ENCODE results near the gene INF2.
"Not testable (repeated sequence)": the region's sequence is repeated elsewhere in the genome, so short reads cannot be mapped to it uniquely, and the experiment has no call there.

The INF2 gene

DNA sequence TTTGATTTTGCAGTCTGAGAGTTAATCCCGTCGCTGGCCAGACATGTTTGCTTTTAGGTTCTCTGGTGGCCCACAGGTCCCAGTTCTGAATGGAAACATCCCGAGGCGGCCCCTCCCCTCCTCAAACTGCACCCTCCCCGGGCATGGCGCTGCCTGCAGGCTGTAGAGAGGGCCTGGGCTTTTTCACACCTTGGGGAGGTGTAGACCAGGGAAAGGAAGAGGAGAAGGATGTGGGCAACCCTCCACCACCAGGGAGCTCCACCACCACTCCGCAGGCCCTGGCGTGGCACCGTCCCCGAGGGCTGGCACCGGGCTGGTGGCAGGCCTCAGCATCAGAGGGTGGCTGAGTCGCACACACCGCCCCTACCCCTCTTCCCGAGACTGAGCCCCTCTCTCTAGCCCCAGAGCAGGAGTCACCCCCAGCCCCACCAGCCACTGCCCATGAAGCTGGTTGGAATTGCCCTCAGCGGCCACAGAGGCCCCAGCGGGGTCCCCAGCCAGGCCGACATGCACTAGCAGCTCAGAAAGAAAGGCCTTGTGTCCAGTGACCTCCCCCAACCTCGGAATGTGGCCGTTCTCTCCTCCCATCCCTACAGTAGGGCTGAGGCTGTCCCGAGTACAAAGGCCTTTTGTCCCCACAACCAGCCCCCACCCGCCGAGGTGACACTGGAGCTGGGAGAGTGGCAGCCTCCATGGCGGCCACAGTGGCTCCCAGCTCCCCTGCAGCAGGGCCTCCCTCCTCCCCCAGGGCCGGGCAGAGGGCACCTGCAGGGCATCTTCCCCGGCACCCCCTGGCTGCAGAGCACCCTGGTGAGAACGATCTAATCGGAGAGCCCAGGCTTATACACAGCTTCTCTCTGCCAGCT lies 23.5 kb upstream of the INF2 start:
- H3K36me3 ChIP-seq (ENCODE audit: insufficient read depth, low read length) = no peaks in the 10 kb centered on the region; the same call in 1 of the 2 replicates
- no peak overlapping the region for H2AFZ ChIP-seq (ENCODE audit: low read length)
- H3K27ac ChIP-seq (ENCODE audit: low read depth, low read length, poor library complexity, severe bottlenecking) = no peak overlapping the region
- peak; percentile 41 for TF ChIP-seq CTCF (IDR thresholded peaks at IDR 0.05; ENCODE audit: low read length)
- no peak for TF ChIP-seq EZH2 (IDR thresholded peaks at IDR 0.05; ENCODE audit: borderline replicate concordance, low read length)
- no peak overlapping the region for H3K4me3 ChIP-seq (ENCODE audit: low read depth, low read length, poor library complexity, severe bottlenecking)
- H3K9ac ChIP-seq (ENCODE audit: low read length) = no peak overlapping the region
- H3K4me1 ChIP-seq (ENCODE audit: insufficient read depth, low read length, severe bottlenecking) = peaks cover 14% of the 10 kb centered on the region
- H3K4me2 ChIP-seq (ENCODE audit: low read length) = no peak overlapping the region; the same call in 1 of the 2 replicates
- H3K79me2 ChIP-seq (ENCODE audit: insufficient read depth, low read length) = no peaks in the 10 kb centered on the region
- H3K9me2 ChIP-seq (ENCODE audit: low read depth, low read length) = no peaks in the 10 kb centered on the region
- H3K27me3 ChIP-seq (ENCODE audit: insufficient read depth, low read length) = peaks cover 7% of the 10 kb centered on the region; the same call in 1 of the 2 replicates
- no peaks in the 10 kb centered on the region for H3K9me3 ChIP-seq (ENCODE audit: low read length)
- no peaks in the 10 kb centered on the region for H4K20me1 ChIP-seq (ENCODE audit: insufficient read depth, low read length)
- no peaks in the 10 kb centered on the region for H3F3A ChIP-seq (ENCODE audit: insufficient read depth, low read length)

GRCh38 chr14:104666523-104666895 lies 22.9 kb upstream of the INF2 start:
- not testable (repeated sequence) for H4K20me1 ChIP-seq (ENCODE audit: insufficient read depth, low read length); H3K4me1 ChIP-seq (ENCODE audit: insufficient read depth, low read length, severe bottlenecking); H2AFZ ChIP-seq (ENCODE audit: low read length); H3K36me3 ChIP-seq (ENCODE audit: insufficient read depth, low read length); H3K27me3 ChIP-seq (ENCODE audit: insufficient read depth, low read length); H3K9me2 ChIP-seq (ENCODE audit: low read depth, low read length); H3F3A ChIP-seq (ENCODE audit: insufficient read depth, low read length); H3K4me3 ChIP-seq (ENCODE audit: low read depth, low read length, poor library complexity, severe bottlenecking); H3K4me2 ChIP-seq (ENCODE audit: low read length); H3K9ac ChIP-seq (ENCODE audit: low read length); H3K9me3 ChIP-seq (ENCODE audit: low read length); H3K27ac ChIP-seq (ENCODE audit: low read depth, low read length, poor library complexity, severe bottlenecking); H3K79me2 ChIP-seq (ENCODE audit: insufficient read depth, low read length)

GRCh38 chr14:104666981-104667380 lies 22.4 kb upstream of the INF2 start:
- Histone ChIP-seq H3K9ac (ENCODE audit: low read length) (no peak overlapping the region), H3K4me1 (ENCODE audit: insufficient read depth, low read length, severe bottlenecking) (peaks cover 8% of the 10 kb centered on the region), H3K4me2 (ENCODE audit: low read length) (no peak overlapping the region), H3K79me2 (ENCODE audit: insufficient read depth, low read length) (no peaks in the 10 kb centered on the region), H2AFZ (ENCODE audit: low read length) (no peak overlapping the region), H3K36me3 (ENCODE audit: insufficient read depth, low read length) (no peaks in the 10 kb centered on the region), H3F3A (ENCODE audit: insufficient read depth, low read length) (no peaks in the 10 kb centered on the region), H3K27ac (ENCODE audit: low read depth, low read length, poor library complexity, severe bottlenecking) (no peak overlapping the region), H3K4me3 (ENCODE audit: low read depth, low read length, poor library complexity, severe bottlenecking) (no peak overlapping the region), H3K9me2 (ENCODE audit: low read depth, low read length) (no peaks in the 10 kb centered on the region), H3K27me3 (ENCODE audit: insufficient read depth, low read length) (peaks cover 9% of the 10 kb centered on the region; the same call in 1 of the 2 replicates), H4K20me1 (ENCODE audit: insufficient read depth, low read length) (no peaks in the 10 kb centered on the region), H3K9me3 (ENCODE audit: low read length) (no peaks in the 10 kb centered on the region)
- no peak for TF ChIP-seq EZH2 (IDR thresholded peaks at IDR 0.05; ENCODE audit: borderline replicate concordance, low read length)
- TF ChIP-seq CTCF (IDR thresholded peaks at IDR 0.05; ENCODE audit: low read length) = no peak
